ENCODE results near the gene RABGAP1L. TPM values are rescaled to one million over a fixed set of nuclear protein-coding genes. Genes with fewer than 3 reads are reported as not detected.
"Not testable (repeated sequence)": the region's sequence is repeated elsewhere in the genome, so short reads cannot be mapped to it uniquely, and the experiment has no call there.

The RABGAP1L gene
- total and polyA plus RNA-seq, 10 donors = 30.3 to 125 (median 77.7) TPM

DNA sequence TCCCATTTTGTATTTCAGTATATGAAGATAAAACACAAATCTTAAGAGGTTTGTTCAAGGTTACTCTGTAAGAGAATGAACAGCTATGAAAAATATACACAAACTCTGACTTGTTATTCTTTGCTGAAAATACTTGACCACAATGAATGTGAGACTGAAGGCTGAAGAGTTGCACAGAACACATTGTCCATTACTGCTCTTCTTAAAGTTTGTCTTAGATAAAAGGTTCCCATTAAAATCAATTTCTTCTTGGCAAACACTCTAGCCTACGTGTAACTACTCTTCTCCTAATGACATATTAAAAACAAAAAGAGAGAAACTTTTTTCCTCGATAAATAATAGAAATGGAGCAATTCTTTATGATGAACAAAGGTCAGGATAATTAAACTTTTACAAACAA, 45.2 kb upstream of the RABGAP1L start:
- Histone ChIP-seq H3K27ac (no peak overlapping the region), H3K36me3 (no peaks in the 10 kb centered on the region), H3K9me3 (no peaks in the 10 kb centered on the region), H3K4me3 (no peak overlapping the region), H3K27me3 (replicated peaks in 1 of 7) (no peaks in the 10 kb centered on the region), H3K4me1 (peaks cover 0 to 10% (median 0%) of the 10 kb centered on the region in 6 donors)
- DNase-seq = no peak
- no peak for TF ChIP-seq POLR2A (IDR thresholded peaks at IDR 0.05)
- TF ChIP-seq POLR2AphosphoS5 (IDR thresholded peaks at IDR 0.05) = no peak
- TF ChIP-seq, protein P1, sequence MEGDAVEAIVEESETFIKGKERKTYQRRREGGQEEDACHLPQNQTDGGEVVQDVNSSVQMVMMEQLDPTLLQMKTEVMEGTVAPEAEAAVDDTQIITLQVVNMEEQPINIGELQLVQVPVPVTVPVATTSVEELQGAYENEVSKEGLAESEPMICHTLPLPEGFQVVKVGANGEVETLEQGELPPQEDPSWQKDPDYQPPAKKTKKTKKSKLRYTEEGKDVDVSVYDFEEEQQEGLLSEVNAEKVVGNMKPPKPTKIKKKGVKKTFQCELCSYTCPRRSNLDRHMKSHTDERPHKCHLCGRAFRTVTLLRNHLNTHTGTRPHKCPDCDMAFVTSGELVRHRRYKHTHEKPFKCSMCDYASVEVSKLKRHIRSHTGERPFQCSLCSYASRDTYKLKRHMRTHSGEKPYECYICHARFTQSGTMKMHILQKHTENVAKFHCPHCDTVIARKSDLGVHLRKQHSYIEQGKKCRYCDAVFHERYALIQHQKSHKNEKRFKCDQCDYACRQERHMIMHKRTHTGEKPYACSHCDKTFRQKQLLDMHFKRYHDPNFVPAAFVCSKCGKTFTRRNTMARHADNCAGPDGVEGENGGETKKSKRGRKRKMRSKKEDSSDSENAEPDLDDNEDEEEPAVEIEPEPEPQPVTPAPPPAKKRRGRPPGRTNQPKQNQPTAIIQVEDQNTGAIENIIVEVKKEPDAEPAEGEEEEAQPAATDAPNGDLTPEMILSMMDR (IDR thresholded peaks at IDR 0.05 in 8 of 11, conservative IDR thresholded peaks at IDR 0.05 in 3 of 11) = no peak
- intact Hi-C loops (cut with DNase I; ENCODE audit: low total_unique reads) = no loop called here
- 75 to 93% (median 80%) methylated on average over 2 of the region's 2 CpGs for WGBS, 5 donors

- intact Hi-C loops (cut with DNase I; ENCODE audit: low total_unique reads) = no loop called here
- no peaks in the 10 kb centered on the region for H3K9me3 ChIP-seq
- no peaks in the 10 kb centered on the region for H3K36me3 ChIP-seq
- H3K4me3 ChIP-seq = no peak overlapping the region
- no peak for DNase-seq
- no peak for TF ChIP-seq POLR2A (IDR thresholded peaks at IDR 0.05)
- TF ChIP-seq, protein P1 (IDR thresholded peaks at IDR 0.05 in 8 of 11, conservative IDR thresholded peaks at IDR 0.05 in 3 of 11) = peak; percentile 40 to 78 (median 70)
- no peak for TF ChIP-seq POLR2AphosphoS5 (IDR thresholded peaks at IDR 0.05)
- peaks cover 0 to 9% (median 0%) of the 10 kb centered on the region in 6 donors for H3K4me1 ChIP-seq
- WGBS, 5 donors = 73 to 85% (median 77%) methylated on average over 6 of the region's 6 CpGs
- no peak overlapping the region for H3K27ac ChIP-seq
- no peaks in the 10 kb centered on the region for H3K27me3 ChIP-seq (replicated peaks in 1 of 7)
Measured at GRCh38 chr1:174114788-174115448, 44.4 kb upstream of the RABGAP1L start.

DNA sequence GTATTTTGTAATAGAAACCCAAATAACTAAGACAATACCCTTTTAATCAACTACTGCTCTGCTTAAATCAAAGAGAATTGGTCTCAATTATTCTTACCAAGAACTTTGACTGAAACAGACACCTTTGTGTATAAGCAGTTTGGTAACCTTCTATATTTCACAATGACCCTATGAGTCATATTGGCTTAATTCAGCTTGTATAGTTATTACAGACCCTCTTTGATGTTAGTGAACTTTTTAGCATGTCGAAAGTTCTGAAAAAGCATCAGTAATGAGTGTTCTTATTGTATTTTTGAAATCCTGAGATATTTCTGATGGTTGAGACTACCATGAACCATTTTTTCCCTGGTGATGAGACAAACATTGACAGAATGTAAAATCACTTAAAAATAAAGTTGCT, 43.3 kb upstream of the RABGAP1L start:
- 63 to 88% (median 80%) methylated on average over 1 of the region's 1 CpG for WGBS, 5 donors
- DNase-seq = no peak
- no peaks in the 10 kb centered on the region for H3K9me3 ChIP-seq
- H3K27ac ChIP-seq = no peak overlapping the region
- no peaks in the 10 kb centered on the region for H3K36me3 ChIP-seq
- TF ChIP-seq, protein P1 (IDR thresholded peaks at IDR 0.05 in 8 of 11, conservative IDR thresholded peaks at IDR 0.05 in 3 of 11) = no peak
- TF ChIP-seq POLR2AphosphoS5 (IDR thresholded peaks at IDR 0.05) (no peak), POLR2A (IDR thresholded peaks at IDR 0.05) (no peak)
- no peaks in the 10 kb centered on the region for H3K27me3 ChIP-seq (replicated peaks in 1 of 7)
- H3K4me1 ChIP-seq = no peaks in the 10 kb centered on the region
- intact Hi-C loops (cut with DNase I; ENCODE audit: low total_unique reads) = no loop called here
- no peak overlapping the region for H3K4me3 ChIP-seq

DNA sequence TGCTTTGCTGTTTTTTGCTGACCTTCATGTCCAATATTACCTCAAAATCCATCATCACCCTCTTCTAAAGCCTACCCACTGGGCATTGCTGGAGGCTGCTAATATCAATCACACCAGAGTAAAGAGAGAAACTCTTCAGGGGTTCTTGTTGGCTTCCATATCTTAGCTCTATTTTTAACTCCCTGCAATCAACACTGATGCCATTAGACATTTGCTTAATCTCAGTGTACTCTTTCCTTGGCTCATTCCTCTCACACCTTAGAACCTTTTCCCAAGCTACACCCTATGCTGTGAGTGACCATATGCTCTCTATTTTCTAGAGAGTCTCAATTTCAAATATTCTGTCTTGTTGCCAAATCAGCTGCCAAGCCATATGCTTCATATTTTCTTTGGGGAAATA, 40.6 kb upstream of the RABGAP1L start:
- no peak for TF ChIP-seq POLR2AphosphoS5 (IDR thresholded peaks at IDR 0.05)
- TF ChIP-seq POLR2A (IDR thresholded peaks at IDR 0.05) = no peak
- TF ChIP-seq, protein P1 (IDR thresholded peaks at IDR 0.05 in 8 of 11, conservative IDR thresholded peaks at IDR 0.05 in 3 of 11) = no peak
- intact Hi-C loops (cut with DNase I; ENCODE audit: low total_unique reads) = no loop called here
- Histone ChIP-seq H3K27ac (no peak overlapping the region), H3K9me3 (peaks cover 0 to 5% (median 3%) of the 10 kb centered on the region in 8 donors), H3K4me3 (no peak overlapping the region), H3K27me3 (replicated peaks in 1 of 7) (no peaks in the 10 kb centered on the region), H3K36me3 (no peaks in the 10 kb centered on the region), H3K4me1 (no peaks in the 10 kb centered on the region)
- DNase-seq = no peak

DNA sequence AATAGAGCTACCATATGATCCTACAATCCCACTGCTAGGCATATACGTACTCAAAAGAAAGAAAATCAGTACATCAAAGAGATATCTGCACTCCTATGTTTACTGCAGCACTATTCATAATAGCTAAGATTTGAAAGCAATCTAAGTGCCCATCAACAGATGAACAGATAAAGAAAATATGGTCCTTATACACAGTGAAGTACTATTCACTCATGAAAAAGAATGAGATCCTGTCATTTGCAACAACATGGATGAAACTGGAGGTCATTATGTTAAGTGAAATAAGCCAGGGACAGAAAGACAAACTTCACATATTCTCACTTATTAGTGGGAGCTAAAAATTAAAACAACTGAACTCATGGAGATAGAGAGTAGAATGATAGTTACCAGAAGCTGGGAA, 37.0 kb upstream of the RABGAP1L start:
- WGBS, 5 donors = 79 to 100% (median 94%) methylated on average over 1 of the region's 1 CpG
- DNase-seq; intact Hi-C loops (cut with DNase I; ENCODE audit: low total_unique reads): not testable (repeated sequence)

More for the DNA sequence above, 37.0 kb upstream of the RABGAP1L start:
- H3K4me1 ChIP-seq; H3K27ac ChIP-seq; H3K4me3 ChIP-seq; H3K27me3 ChIP-seq (replicated peaks in 1 of 7); H3K36me3 ChIP-seq: not testable (repeated sequence)
- H3K9me3 ChIP-seq = peaks cover 0 to 37% (median 30%) of the 10 kb centered on the region in 8 donors

Measured in spleen (tissue), 11 donors.